ENCODE data around the gene LYPD1. TPM values are rescaled to one million over a fixed set of nuclear protein-coding genes. Genes with fewer than 3 reads are reported as not detected.

The LYPD1 gene
- total and polyA plus RNA-seq, 2 of the 4 experiments (the other 2 are of a cell fraction): 66.1 to 87.6 TPM

DNA sequence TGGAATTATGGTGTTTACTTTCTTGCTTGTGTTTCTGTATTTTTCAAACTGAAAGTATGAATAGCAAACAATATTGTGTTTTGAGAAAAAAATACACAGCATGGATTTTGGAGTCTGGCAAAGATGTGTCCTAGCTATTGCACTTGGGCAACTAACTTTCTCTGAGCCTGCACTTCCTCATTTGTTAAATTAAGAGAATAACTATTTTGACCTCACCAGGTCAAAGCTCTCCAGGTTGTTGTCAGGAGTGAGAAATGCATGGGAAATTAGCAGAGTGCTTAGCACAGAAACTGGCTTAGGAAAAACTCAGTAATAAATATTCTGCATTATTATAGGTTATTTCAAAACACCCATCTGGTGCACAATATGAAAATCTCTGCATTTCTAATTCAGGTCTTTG lies 28.2 kb downstream of the LYPD1 start:
- no peak overlapping the region for H3K9ac ChIP-seq (ENCODE audit: low read depth, low read length)
- H3K9me1 ChIP-seq (ENCODE audit: insufficient read depth, low read length): peaks cover 14% of the 10 kb centered on the region
- in situ Hi-C loops (cut with MboI; ENCODE audit: low sequenced_read_pairs) (no loop called here), intact Hi-C loops (cut with micrococcal nuclease) (loop anchor here (10.0 kb wide), 1 partner anchor 363 kb away; no protein-coding TSS in a partner anchor), dilution Hi-C loops (cut with HindIII; ENCODE audit: low sequenced_read_pairs, unreplicated experiment) (no loop called here)
- no peaks in the 10 kb centered on the region for H3K9me3 ChIP-seq (ENCODE audit: control insufficient read depth, insufficient read depth, low read length)
- peaks cover 6% of the 10 kb centered on the region; the same call in 1 of the 2 replicates for H3K4me1 ChIP-seq (ENCODE audit: control insufficient read depth, insufficient read depth, low read length)
- no peak overlapping the region for H2BK15ac ChIP-seq (ENCODE audit: low read depth, low read length)
- no peak overlapping the region for H3K14ac ChIP-seq (replicated peaks; ENCODE audit: low read depth, low read length)
- H4K8ac ChIP-seq (ENCODE audit: low read depth in 2 of 2, low read length in 2 of 2): no peak overlapping the region
- DNase-seq: no peak
- no peak overlapping the region for H2BK5ac ChIP-seq (ENCODE audit: low read depth, low read length, poor library complexity, severe bottlenecking)
- BruUV-seq (replicated peaks): no TSS peak
- H2AK9ac ChIP-seq (replicated peaks; ENCODE audit: low read depth, low read length, poor library complexity): no peak overlapping the region
- ChIA-PET POLR2A (ENCODE audit: unreplicated experiment) (no interaction called here), CTCF (interaction anchor here (1.4 kb wide), 1 partner anchor 9 kb away, joined by 3 read pairs; no protein-coding TSS in a partner anchor)
- H4K20me1 ChIP-seq (ENCODE audit: insufficient read depth, low read length): no peaks in the 10 kb centered on the region; the same call in 1 of the 2 replicates
- H2AFZ ChIP-seq (replicated peaks; ENCODE audit: low read length, poor library complexity): no peak overlapping the region
- no peak overlapping the region for H3K4me2 ChIP-seq (ENCODE audit: low read depth, low read length)
- no peaks in the 10 kb centered on the region for H3K27me3 ChIP-seq (ENCODE audit: control insufficient read depth, insufficient read depth, low read length)
- no peak overlapping the region for H4K5ac ChIP-seq (ENCODE audit: low read depth, low read length)
- H2BK20ac ChIP-seq (ENCODE audit: low read depth, low read length): no peak overlapping the region
- H3K4me3 ChIP-seq (ENCODE audit: insufficient read depth, low read depth, low read length): no peak overlapping the region
- peaks cover 19% of the 10 kb centered on the region for H3K36me3 ChIP-seq (ENCODE audit: control insufficient read depth, insufficient read depth, low read length)
- H3K4ac ChIP-seq (ENCODE audit: low read depth, low read length): no peak overlapping the region
- no peak overlapping the region for H3K27ac ChIP-seq (ENCODE audit: insufficient read depth, low read length)
- TF ChIP-seq, protein P1, sequence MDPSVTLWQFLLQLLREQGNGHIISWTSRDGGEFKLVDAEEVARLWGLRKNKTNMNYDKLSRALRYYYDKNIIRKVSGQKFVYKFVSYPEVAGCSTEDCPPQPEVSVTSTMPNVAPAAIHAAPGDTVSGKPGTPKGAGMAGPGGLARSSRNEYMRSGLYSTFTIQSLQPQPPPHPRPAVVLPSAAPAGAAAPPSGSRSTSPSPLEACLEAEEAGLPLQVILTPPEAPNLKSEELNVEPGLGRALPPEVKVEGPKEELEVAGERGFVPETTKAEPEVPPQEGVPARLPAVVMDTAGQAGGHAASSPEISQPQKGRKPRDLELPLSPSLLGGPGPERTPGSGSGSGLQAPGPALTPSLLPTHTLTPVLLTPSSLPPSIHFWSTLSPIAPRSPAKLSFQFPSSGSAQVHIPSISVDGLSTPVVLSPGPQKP (IDR thresholded peaks at IDR 0.05; ENCODE audit: borderline replicate concordance, low read depth, low read length): no peak
- TF ChIP-seq MAFK (IDR thresholded peaks at IDR 0.05; ENCODE audit: low read depth, low read length) (no peak), POLR2A (IDR thresholded peaks at IDR 0.05; ENCODE audit: low read depth, low read length) (no peak), CHD1 (IDR thresholded peaks at IDR 0.05; ENCODE audit: low read depth, low read length) (no peak), RAD21 (IDR thresholded peaks at IDR 0.05; ENCODE audit: low read length) (no peak), CEBPB (IDR thresholded peaks at IDR 0.05; ENCODE audit: low read depth, low read length) (no peak), RCOR1 (IDR thresholded peaks at IDR 0.05; ENCODE audit: insufficient replicate concordance, low read length) (no peak), RFX5 (IDR thresholded peaks at IDR 0.05; ENCODE audit: low read depth, low read length) (no peak), SMC3 (IDR thresholded peaks at IDR 0.05; ENCODE audit: low read depth, low read length) (no peak), BHLHE40 (IDR thresholded peaks at IDR 0.05; ENCODE audit: low read depth, low read length) (no peak), FOS (IDR thresholded peaks at IDR 0.05; ENCODE audit: low read depth, low read length) (no peak)
- TF ChIP-seq, protein P2, sequence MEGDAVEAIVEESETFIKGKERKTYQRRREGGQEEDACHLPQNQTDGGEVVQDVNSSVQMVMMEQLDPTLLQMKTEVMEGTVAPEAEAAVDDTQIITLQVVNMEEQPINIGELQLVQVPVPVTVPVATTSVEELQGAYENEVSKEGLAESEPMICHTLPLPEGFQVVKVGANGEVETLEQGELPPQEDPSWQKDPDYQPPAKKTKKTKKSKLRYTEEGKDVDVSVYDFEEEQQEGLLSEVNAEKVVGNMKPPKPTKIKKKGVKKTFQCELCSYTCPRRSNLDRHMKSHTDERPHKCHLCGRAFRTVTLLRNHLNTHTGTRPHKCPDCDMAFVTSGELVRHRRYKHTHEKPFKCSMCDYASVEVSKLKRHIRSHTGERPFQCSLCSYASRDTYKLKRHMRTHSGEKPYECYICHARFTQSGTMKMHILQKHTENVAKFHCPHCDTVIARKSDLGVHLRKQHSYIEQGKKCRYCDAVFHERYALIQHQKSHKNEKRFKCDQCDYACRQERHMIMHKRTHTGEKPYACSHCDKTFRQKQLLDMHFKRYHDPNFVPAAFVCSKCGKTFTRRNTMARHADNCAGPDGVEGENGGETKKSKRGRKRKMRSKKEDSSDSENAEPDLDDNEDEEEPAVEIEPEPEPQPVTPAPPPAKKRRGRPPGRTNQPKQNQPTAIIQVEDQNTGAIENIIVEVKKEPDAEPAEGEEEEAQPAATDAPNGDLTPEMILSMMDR (conservative IDR thresholded peaks at IDR 0.05; ENCODE audit: low read depth, low read length): no peak
- TF ChIP-seq, protein P3, sequence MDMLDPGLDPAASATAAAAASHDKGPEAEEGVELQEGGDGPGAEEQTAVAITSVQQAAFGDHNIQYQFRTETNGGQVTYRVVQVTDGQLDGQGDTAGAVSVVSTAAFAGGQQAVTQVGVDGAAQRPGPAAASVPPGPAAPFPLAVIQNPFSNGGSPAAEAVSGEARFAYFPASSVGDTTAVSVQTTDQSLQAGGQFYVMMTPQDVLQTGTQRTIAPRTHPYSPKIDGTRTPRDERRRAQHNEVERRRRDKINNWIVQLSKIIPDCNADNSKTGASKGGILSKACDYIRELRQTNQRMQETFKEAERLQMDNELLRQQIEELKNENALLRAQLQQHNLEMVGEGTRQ (IDR thresholded peaks at IDR 0.05; ENCODE audit: low read depth, low read length): no peak
- H3K56ac ChIP-seq (ENCODE audit: extremely low read depth, insufficient read depth, low read length): no peak overlapping the region
- no peak overlapping the region for H3K23ac ChIP-seq (ENCODE audit: low read depth, low read length)
- H3K18ac ChIP-seq (ENCODE audit: low read depth, low read length): no peak overlapping the region
- H2BK120ac ChIP-seq (ENCODE audit: low read depth, low read length): no peak overlapping the region
- H2AK5ac ChIP-seq (ENCODE audit: low read depth, low read length): no peak overlapping the region
- ATAC-seq (ENCODE audit: low read depth): no peak
- H4K91ac ChIP-seq (ENCODE audit: insufficient read depth, low read depth, low read length): no peak overlapping the region
- H3K79me1 ChIP-seq (ENCODE audit: low read depth in 1 of 2, low read length in 2 of 2): peaks cover 4 to 25% of the 10 kb centered on the region in 2 experiments; a peak in 2 of 4 replicates

All from IMR-90 (cell line).